ENCODE data around the gene GPS2.

GPS2 gene

DNA sequence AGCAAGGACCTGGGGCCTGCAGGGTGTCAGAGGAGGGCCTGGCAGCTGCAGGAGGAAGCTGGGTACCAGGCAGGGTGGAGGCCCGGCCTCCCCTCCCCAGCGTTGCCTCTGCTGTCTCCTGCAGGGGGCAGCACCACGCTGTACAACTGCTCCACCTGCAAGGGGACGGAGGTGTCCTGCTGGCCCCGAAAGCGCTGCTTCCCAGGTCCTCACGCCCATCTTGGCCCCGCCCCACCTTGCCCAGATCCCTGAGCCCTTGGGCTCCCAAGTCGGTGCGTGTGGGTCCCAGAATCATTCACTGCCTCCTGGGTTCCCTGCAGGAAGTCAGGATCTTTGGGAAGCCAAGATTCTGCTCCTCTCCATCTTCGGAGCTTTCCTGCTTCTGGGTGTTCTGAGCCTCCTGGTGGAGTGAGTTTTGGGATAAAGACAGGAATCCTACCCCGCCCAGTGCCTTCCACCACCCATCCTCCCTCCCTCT is 41.0 kb upstream of the GPS2 start:
- no peak overlapping the region for H4K5ac ChIP-seq (ENCODE audit: low read length)
- H3K79me1 ChIP-seq (ENCODE audit: low read length): no peaks in the 10 kb centered on the region
- H3K9ac ChIP-seq (ENCODE audit: low read length): peak overlapping the region; percentile 29
- no peak overlapping the region for H3K4me2 ChIP-seq (ENCODE audit: low read length)
- no peak overlapping the region for H2BK15ac ChIP-seq (replicated peaks; ENCODE audit: low read depth)
- DNase-seq: peak; percentile 91
- H3K36me3 ChIP-seq (ENCODE audit: control insufficient read depth, insufficient read depth, low read length): no peaks in the 10 kb centered on the region
- H3K18ac ChIP-seq (ENCODE audit: low read length): no peak overlapping the region
- H3K4me3 ChIP-seq (ENCODE audit: low read length): no peak overlapping the region
- H3K27ac ChIP-seq (ENCODE audit: low read depth, low read length): no peak overlapping the region
- no peak overlapping the region for H2BK120ac ChIP-seq (ENCODE audit: low read depth, low read length)
- no CpG with 5 or more reads among the region's 12 CpGs for WGBS (ENCODE audit: extremely low coverage, insufficient coverage, low lambda C conversion rate)
- no peak overlapping the region for H2AK5ac ChIP-seq (ENCODE audit: low read length)
- no peak overlapping the region for H4K8ac ChIP-seq (ENCODE audit: low read depth, low read length)
- no peaks in the 10 kb centered on the region for H3K4me1 ChIP-seq (ENCODE audit: control insufficient read depth, low read depth, low read length)
- no peak overlapping the region for H3K4ac ChIP-seq (ENCODE audit: low read depth, low read length)
- H3K27me3 ChIP-seq (ENCODE audit: insufficient read depth, low read length, poor library complexity): no peaks in the 10 kb centered on the region
- H3K56ac ChIP-seq (ENCODE audit: low read length): peak overlapping the region; percentile 65
- no peak overlapping the region for H3K23ac ChIP-seq (ENCODE audit: low read length)
- H3K79me2 ChIP-seq (ENCODE audit: control insufficient read depth, insufficient read depth, low read length): no peaks in the 10 kb centered on the region
- no peak overlapping the region for H2BK5ac ChIP-seq (ENCODE audit: low read length)

DNA sequence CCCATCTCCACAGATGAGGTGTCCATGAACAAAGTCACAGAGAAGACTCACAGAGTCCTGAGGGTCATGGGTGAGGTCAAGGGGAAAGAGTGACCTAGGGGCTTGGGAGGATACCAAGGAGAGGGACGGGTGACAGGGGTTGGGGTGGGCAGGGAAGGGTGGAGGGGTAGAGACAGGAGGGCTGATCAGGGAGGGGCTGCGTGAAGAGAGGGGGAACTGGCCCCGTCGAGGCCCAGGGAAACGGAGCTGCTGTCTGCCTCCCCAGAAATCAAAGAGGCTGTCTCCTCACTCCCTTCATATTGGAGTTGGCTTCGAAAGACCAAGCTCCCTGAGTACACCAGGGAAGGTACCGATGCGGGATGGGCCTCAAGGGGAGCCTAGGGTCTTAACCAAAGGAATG is 40.4 kb upstream of the GPS2 start:
- no peaks in the 10 kb centered on the region for H3K36me3 ChIP-seq (ENCODE audit: control insufficient read depth, insufficient read depth, low read length)

GRCh38 chr17:7355053-7355452 is 39.9 kb upstream of the GPS2 start, which contains the start of gene TMEM95:
TMEM95 (plus strand) TSS chr17:7355156; CDS start chr17:7355205, 49 bp downstream.
- no peak within 1 kb of the TSS for H3K9ac ChIP-seq (ENCODE audit: low read length)
- H2BK5ac ChIP-seq (ENCODE audit: low read length): no peak within 1 kb of the TSS
- H4K5ac ChIP-seq (ENCODE audit: low read length): no peak within 1 kb of the TSS
- no peak within 1 kb of the TSS for H3K4me3 ChIP-seq (ENCODE audit: low read length)
- no peaks in the 10 kb centered on the region for H3K27me3 ChIP-seq (ENCODE audit: insufficient read depth, low read length, poor library complexity)
- no peak within 1 kb of the TSS for H2AK5ac ChIP-seq (ENCODE audit: low read length)
- no peaks in the 10 kb centered on the region for H3K36me3 ChIP-seq (ENCODE audit: control insufficient read depth, insufficient read depth, low read length)
- H3K4me1 ChIP-seq (ENCODE audit: control insufficient read depth, low read depth, low read length): no peaks in the 10 kb centered on the region
- H3K27ac ChIP-seq (ENCODE audit: low read depth, low read length): no peak within 1 kb of the TSS
- H3K79me1 ChIP-seq (ENCODE audit: low read length): no peaks in the 10 kb centered on the region
- no peak within 1 kb of the TSS for H2BK120ac ChIP-seq (ENCODE audit: low read depth, low read length)
- H3K4ac ChIP-seq (ENCODE audit: low read depth, low read length): no peak within 1 kb of the TSS
- H3K23ac ChIP-seq (ENCODE audit: low read length): no peak within 1 kb of the TSS
- no peak within 1 kb of the TSS for H2BK15ac ChIP-seq (replicated peaks; ENCODE audit: low read depth)
- no peak within 1 kb of the TSS for H3K4me2 ChIP-seq (ENCODE audit: low read length)
- no CpG with 5 or more reads among the region's 10 CpGs for WGBS (ENCODE audit: extremely low coverage, insufficient coverage, low lambda C conversion rate)
- H3K79me2 ChIP-seq (ENCODE audit: control insufficient read depth, insufficient read depth, low read length): no peaks in the 10 kb centered on the region
- no peak within 1 kb of the TSS for H4K8ac ChIP-seq (ENCODE audit: low read depth, low read length)
- H3K18ac ChIP-seq (ENCODE audit: low read length): no peak within 1 kb of the TSS
- DNase-seq: no peak
- H3K56ac ChIP-seq (ENCODE audit: low read length): no peak within 1 kb of the TSS

More for the DNA sequence above, 40.4 kb upstream of the GPS2 start:
- DNase-seq: no peak
- Histone ChIP-seq H3K4me1 (ENCODE audit: control insufficient read depth, low read depth, low read length) (no peaks in the 10 kb centered on the region), H3K79me2 (ENCODE audit: control insufficient read depth, insufficient read depth, low read length) (no peaks in the 10 kb centered on the region), H3K9ac (ENCODE audit: low read length) (no peak overlapping the region), H3K27me3 (ENCODE audit: insufficient read depth, low read length, poor library complexity) (no peaks in the 10 kb centered on the region), H2BK120ac (ENCODE audit: low read depth, low read length) (no peak overlapping the region), H3K18ac (ENCODE audit: low read length) (no peak overlapping the region), H2AK5ac (ENCODE audit: low read length) (no peak overlapping the region), H2BK15ac (replicated peaks; ENCODE audit: low read depth) (no peak overlapping the region), H4K8ac (ENCODE audit: low read depth, low read length) (no peak overlapping the region), H3K27ac (ENCODE audit: low read depth, low read length) (no peak overlapping the region), H3K56ac (ENCODE audit: low read length) (no peak overlapping the region), H3K23ac (ENCODE audit: low read length) (no peak overlapping the region), H4K5ac (ENCODE audit: low read length) (no peak overlapping the region), H3K4me2 (ENCODE audit: low read length) (no peak overlapping the region), H3K79me1 (ENCODE audit: low read length) (no peaks in the 10 kb centered on the region), H3K4ac (ENCODE audit: low read depth, low read length) (no peak overlapping the region), H2BK5ac (ENCODE audit: low read length) (no peak overlapping the region), H3K4me3 (ENCODE audit: low read length) (no peak overlapping the region)
- no CpG with 5 or more reads among the region's 8 CpGs for WGBS (ENCODE audit: extremely low coverage, insufficient coverage, low lambda C conversion rate)

GRCh38 chr17:7354262-7354843 is 39.2 kb upstream of the GPS2 start:
- no peak overlapping the region for H3K56ac ChIP-seq (ENCODE audit: low read length)
- no peak overlapping the region for H3K4me3 ChIP-seq (ENCODE audit: low read length)
- no peak overlapping the region for H3K9ac ChIP-seq (ENCODE audit: low read length)
- peaks cover 5% of the 10 kb centered on the region for H3K4me1 ChIP-seq (ENCODE audit: control insufficient read depth, low read depth, low read length)
- no peaks in the 10 kb centered on the region for H3K79me1 ChIP-seq (ENCODE audit: low read length)
- no peak overlapping the region for H3K4me2 ChIP-seq (ENCODE audit: low read length)
- no peaks in the 10 kb centered on the region for H3K36me3 ChIP-seq (ENCODE audit: control insufficient read depth, insufficient read depth, low read length)
- no peaks in the 10 kb centered on the region for H3K79me2 ChIP-seq (ENCODE audit: control insufficient read depth, insufficient read depth, low read length)
- no peak overlapping the region for H2BK5ac ChIP-seq (ENCODE audit: low read length)
- no peaks in the 10 kb centered on the region for H3K27me3 ChIP-seq (ENCODE audit: insufficient read depth, low read length, poor library complexity)
- no peak overlapping the region for H3K18ac ChIP-seq (ENCODE audit: low read length)
- H3K23ac ChIP-seq (ENCODE audit: low read length): no peak overlapping the region
- no peak overlapping the region for H3K4ac ChIP-seq (ENCODE audit: low read depth, low read length)
- H4K5ac ChIP-seq (ENCODE audit: low read length): no peak overlapping the region
- WGBS (ENCODE audit: extremely low coverage, insufficient coverage, low lambda C conversion rate): no CpG with 5 or more reads among the region's 9 CpGs
- H2BK15ac ChIP-seq (replicated peaks; ENCODE audit: low read depth): no peak overlapping the region
- no peak overlapping the region for H4K8ac ChIP-seq (ENCODE audit: low read depth, low read length)
- H3K27ac ChIP-seq (ENCODE audit: low read depth, low read length): no peak overlapping the region
- DNase-seq: peak; percentile 52
- H2AK5ac ChIP-seq (ENCODE audit: low read length): no peak overlapping the region
- no peak overlapping the region for H2BK120ac ChIP-seq (ENCODE audit: low read depth, low read length)

DNA sequence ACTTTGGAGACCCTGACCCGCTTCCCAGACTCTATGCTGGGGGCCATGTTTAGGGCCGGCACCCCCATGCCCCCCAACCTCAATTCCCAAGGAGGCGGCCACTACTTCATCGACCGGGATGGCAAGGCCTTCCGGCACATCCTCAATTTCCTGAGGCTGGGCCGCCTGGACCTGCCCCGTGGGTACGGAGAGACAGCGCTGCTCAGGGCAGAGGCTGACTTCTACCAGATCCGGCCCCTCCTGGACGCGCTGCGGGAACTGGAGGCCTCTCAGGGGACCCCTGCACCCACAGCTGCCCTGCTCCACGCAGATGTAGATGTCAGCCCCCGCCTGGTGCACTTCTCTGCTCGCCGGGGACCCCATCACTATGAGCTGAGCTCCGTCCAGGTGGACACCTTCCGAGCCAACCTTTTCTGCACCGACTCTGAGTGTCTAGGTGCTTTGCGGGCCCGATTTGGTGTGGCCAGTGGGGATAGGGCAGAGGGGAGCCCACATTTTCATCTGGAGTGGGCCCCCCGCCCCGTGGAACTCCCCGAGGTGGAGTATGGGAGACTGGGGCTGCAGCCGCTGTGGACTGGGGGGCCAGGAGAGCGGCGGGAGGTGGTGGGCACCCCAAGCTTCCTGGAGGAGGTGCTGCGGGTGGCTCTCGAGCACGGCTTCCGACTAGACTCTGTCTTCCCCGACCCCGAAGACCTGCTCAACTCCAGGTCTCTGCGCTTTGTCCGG is 37.9 kb upstream of the GPS2 start:
- no peak overlapping the region for H4K5ac ChIP-seq (ENCODE audit: low read length)
- no peak overlapping the region for H3K18ac ChIP-seq (ENCODE audit: low read length)
- H3K4ac ChIP-seq (ENCODE audit: low read depth, low read length): no peak overlapping the region
- no peak for DNase-seq
- peaks cover 7% of the 10 kb centered on the region for H3K4me1 ChIP-seq (ENCODE audit: control insufficient read depth, low read depth, low read length)
- no peak overlapping the region for H2BK120ac ChIP-seq (ENCODE audit: low read depth, low read length)
- H3K27ac ChIP-seq (ENCODE audit: low read depth, low read length): no peak overlapping the region
- no peak overlapping the region for H3K9ac ChIP-seq (ENCODE audit: low read length)
- H2AK5ac ChIP-seq (ENCODE audit: low read length): no peak overlapping the region
- no peak overlapping the region for H2BK15ac ChIP-seq (replicated peaks; ENCODE audit: low read depth)
- H2BK5ac ChIP-seq (ENCODE audit: low read length): no peak overlapping the region
- H3K36me3 ChIP-seq (ENCODE audit: control insufficient read depth, insufficient read depth, low read length): no peaks in the 10 kb centered on the region
- H3K27me3 ChIP-seq (ENCODE audit: insufficient read depth, low read length, poor library complexity): no peaks in the 10 kb centered on the region
- no CpG with 5 or more reads among the region's 37 CpGs for WGBS (ENCODE audit: extremely low coverage, insufficient coverage, low lambda C conversion rate)
- H3K56ac ChIP-seq (ENCODE audit: low read length): peak overlapping the region; percentile 49
- no peak overlapping the region for H3K23ac ChIP-seq (ENCODE audit: low read length)
- no peaks in the 10 kb centered on the region for H3K79me1 ChIP-seq (ENCODE audit: low read length)
- no peak overlapping the region for H3K4me3 ChIP-seq (ENCODE audit: low read length)
- no peaks in the 10 kb centered on the region for H3K79me2 ChIP-seq (ENCODE audit: control insufficient read depth, insufficient read depth, low read length)
- H3K4me2 ChIP-seq (ENCODE audit: low read length): no peak overlapping the region
- no peak overlapping the region for H4K8ac ChIP-seq (ENCODE audit: low read depth, low read length)
